GM19025 (cell line): ENCODE measurements around the gene NDUFB5.
"Not testable (repeated sequence)": the region's sequence is repeated elsewhere in the genome, so short reads cannot be mapped to it uniquely, and the experiment has no call there.

Experiments
- ATAC-seq: cut with Tn5 transposase; IDR thresholded peaks from one replicate; pipeline ENCODE4 v1.9.1; 2021; ENCODE audit warnings: mild to moderate bottlenecking, low read depth, moderate library complexity; ENCODE audit not compliant: unreplicated experiment

The NDUFB5 gene

DNA sequence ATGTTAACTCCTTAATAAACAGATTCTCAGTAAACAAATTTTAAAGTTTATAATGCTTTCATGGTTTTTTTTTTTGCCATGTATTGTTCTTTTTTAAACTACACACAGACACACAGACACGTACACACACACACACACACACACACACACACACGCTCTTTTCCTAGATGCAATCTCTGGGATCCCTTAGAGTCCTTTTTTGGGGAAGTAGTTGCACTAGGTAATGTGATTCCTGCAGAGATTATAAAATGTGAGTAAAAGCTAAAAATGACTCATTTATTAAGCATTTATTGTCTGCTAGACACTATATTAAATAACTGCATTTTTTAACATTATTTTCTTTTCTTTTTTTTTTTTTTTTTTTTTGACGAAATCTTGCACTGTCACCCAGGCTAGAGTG is 19.9 kb downstream of the NDUFB5 start:
- ATAC-seq, result no peak

DNA sequence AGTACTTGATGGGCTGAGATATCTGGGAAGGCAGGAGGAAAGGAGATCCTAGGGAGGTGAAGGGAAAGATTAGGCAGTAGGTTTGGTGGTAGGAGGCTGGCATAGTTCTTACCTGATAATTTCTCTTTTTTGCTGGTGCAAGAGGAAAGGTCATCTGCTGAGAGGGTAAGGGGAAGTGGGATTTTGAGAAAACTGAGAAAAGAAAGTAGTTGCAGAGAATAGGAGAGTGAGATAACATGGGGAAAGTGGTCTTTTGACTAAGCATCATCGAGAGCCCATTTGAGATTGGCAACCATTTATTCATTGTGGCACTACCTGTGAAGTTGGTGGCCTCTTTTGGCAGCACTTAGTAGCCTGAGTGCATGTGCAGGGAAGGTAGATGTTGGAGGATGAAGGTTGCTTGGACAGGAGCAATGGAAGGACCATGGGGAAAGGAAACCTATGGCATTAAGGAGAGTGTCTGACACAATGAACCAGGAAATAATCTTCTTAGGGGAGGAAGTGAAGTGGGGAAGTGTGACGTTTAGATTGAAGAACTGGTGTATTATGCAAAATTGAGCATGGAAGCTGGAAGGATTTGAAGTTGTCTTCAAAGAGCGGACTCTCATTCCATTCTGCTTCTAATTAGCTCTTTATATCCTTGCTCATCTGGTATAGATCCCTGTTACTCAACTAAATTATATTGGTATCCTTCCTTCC is 26.3 kb downstream of the NDUFB5 start:
- no peak for ATAC-seq

DNA sequence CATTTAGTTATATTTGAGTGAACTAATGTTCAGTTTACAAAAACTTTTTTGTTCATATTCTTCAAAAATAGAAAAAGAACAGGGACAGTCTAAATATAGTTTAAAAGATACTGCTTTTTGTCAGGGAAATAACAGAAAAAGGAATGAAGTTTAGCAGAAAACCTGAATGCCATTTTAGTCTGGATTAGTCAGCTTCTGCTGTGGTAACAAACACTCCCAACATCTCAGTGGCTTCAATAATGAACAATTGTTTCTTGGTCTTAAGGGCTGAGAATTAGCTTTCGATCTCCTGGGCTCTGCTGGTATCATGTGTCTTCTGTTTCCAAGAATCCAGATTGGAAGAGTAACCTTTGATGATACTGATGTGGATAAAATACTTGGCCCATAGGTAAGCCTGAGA is 35.9 kb downstream of the NDUFB5 start:
- no peak for ATAC-seq

- ATAC-seq, result no peak
Observed at GRCh38 chr3:179642871-179643270, 38.3 kb downstream of the NDUFB5 start.

DNA sequence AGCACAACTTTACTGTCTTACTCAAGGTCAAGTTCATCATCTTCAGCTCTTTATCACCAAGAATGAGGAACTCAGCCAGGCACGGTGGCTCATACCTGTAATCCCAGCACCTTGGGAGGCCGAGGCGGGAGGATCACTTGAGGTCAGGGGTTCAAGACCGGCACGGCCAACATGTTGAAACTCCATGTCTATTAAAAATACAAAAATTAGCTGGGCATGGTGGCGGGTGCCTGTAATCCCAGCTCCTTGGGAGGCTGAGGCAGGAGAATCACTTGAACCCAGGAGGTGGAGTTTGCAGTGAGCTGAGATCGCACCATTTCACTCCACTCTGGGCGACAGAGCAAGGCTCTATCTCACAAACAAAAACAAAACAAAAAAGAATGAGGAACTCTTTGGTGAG is 39.2 kb downstream of the NDUFB5 start:
- ATAC-seq, result not testable (repeated sequence)

DNA sequence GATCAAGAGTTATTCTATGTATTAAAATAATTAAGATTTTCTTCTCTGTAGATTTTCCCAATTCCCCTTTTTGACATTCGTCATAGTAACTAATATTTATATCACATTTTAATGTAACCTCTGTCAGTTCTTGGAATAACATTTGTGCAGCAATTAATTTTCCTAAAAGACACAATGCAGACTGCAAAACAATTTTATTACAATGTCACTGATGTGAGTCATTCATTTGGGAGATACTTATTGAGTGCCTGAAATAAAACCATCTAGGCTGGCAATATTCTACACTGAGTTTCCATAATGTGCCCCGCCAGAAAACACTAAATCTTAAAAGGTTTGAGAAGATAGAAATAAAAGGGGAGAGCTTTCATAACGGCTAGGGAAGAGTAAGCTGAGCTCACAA is 41.6 kb downstream of the NDUFB5 start:
- no peak for ATAC-seq

DNA sequence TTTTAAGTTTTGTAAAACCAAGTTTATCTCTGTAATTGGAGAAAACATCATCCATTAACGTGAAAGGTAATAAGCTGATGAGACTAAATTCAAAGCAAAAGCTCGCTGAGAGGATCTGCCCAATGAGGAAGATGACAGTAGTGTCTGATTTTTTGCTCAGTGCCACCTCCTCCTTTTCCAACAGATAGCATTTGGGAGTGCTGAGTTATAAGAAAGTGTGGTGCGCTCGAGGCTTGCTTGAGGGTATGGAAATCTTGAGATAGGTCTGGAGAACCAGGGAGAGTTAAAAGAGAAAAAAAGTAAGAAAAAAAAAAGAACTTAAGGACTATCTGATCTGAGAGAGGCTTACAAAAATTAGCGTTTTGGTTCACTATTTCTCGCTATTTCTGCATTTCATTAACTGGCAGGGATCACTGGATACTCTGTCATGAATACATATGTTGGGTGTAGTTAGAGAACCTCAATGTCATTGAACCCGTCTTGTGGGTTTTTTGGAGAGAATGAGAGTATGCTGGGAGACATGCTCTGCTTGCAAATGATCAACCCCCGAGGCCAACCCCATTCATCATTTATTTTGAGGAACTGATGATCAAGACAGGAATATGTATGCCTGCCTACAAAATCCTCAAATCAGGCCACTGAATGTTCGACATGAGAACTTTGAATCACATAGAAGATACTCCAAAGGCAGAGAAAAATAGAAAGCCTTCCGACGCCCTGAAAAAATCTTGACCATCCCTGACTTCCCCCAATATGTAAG is 47.3 kb downstream of the NDUFB5 start:
- ATAC-seq, result no peak

- ATAC-seq, result peak; percentile 65
Observed at GRCh38 chr3:179652447-179653095, 48.0 kb downstream of the NDUFB5 start, which contains the start of gene USP13. TSS of gene USP13 (plus strand) at chr3:179653040. CDS start at chr3:179653226, 186 bp downstream.

GRCh38 chr3:179653096-179653797 is 48.7 kb downstream of the NDUFB5 start:
- peak; percentile 62 for ATAC-seq

GRCh38 chr3:179655236-179655635 is 50.6 kb downstream of the NDUFB5 start:
- no peak for ATAC-seq

- ATAC-seq, result no peak
Observed at GRCh38 chr3:179658606-179659005, 54.0 kb downstream of the NDUFB5 start.

DNA sequence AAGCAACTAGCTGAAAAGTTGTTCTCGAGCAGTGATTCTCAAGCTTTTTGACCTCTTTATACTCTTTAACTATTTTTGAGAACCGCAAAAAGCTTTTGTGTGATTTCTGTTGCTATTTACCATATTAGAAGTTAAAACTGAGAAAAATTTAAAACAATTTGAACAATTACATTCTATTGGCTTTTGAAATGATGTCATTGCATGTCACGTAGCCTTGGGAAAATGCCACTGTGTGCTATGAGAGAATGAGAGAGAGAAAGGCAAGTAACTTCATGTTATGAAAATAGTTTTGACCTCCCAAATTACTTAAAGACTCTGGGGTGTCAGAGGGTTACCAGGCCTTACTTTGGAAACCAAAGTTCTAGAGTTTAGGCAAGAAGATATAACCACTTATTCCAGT is 56.3 kb downstream of the NDUFB5 start:
- ATAC-seq, result no peak

DNA sequence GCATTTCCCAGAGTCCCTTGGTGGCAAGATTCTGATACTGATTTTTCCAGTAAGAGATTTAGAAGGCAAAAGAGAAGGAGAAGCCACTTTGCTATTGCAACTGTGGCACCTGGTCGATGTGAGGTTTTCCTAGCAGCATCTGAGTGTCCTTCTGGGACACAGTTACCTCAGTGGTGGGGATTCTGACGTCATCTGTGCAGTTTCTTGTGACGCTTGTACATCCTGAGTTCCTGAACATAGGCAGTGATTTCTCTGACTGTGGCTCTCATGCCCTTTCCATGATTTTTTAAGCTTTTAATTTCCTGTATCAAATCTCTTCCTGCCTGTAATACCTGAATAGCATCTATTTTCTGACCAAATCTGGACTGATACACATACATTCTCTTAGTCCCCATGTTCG is 57.2 kb downstream of the NDUFB5 start:
- ATAC-seq, result no peak

- ATAC-seq, result no peak
Observed at GRCh38 chr3:179663093-179663492, 58.5 kb downstream of the NDUFB5 start.

DNA sequence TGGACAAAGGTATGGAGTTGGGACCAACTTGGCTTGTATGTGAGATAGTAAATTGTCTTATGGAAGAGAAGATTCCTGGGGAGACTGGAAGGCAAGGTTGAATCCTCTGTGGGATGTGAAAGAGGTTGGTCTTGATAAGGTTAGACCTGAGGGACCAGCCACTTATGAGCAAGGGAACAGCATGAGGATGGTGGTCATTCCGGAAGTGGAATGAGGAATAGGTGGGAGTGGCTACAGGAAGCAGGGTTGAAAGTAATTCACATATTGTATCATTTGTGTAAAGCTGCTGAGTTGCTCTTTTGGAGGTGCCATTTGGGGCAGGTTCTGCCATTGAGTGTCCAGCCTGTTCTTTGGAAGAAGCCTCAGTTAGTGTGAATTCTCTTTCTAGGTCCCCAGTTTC is 61.4 kb downstream of the NDUFB5 start:
- ATAC-seq, result no peak

DNA sequence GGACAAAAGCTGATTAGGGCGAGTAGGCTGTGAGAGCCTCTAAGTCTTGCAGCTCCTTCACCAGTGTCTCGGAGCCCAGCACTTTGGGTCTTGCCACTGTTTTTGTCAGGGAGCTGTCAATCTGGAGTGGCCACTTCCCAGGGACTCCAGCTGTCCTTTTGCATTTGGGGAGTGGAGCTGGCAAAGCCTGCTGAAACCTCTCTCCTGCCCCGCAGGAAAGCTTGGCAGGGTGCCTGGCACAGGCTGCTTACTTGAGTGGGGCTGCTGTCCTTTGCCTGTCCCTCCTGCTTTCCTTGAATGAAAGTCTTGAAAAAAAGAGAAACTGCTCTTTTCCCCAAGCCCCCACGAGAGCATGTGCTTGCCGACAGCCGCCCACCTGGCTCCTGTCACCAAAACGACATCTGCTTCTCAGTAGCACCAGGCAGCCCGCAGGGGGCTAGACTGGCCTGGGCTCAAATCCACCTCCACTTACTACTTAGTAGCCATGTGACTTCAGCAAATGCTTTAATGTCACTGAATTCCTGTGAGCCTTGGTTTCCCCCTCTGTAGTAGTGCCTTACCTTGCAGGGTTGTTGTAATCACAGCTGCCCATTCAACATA is 61.9 kb downstream of the NDUFB5 start:
- no peak for ATAC-seq

DNA sequence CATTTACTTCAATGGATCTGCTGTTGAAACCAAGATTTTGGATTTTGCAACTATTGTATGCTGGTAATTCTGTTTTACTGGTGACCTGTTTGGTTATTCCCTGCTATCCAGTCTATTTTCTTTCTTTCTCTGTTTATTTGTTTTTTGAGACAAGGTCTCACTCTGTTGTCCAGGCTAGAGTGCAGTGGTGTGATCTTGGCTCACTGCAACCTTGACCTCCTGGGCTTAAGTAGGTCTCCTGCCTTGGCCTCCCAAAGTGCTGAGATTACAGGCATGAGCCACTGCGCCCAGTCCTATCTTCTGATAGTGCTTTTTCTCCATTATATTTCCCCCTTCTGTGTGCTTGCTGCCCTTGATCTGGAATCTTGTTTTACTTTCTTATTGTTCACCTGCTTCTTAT is 63.8 kb downstream of the NDUFB5 start:
- no peak for ATAC-seq

DNA sequence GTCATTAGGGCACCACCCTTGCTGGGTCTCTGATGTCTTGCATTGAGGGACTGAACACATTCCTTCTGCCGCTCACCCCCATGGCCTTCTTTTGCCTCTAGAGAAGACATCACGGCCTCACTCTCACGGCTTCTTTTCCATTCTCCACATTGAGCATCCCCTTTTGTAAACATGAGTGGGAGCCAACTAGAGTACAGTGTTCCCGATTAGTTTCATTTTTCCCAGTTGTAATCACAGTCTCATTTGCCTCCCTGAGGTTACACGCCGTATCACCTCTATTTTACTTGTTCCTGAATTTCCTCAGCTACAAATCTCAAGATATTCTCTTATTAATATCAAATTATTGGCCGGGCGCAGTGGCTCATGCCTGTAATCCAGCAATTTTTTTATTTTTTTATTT is 65.7 kb downstream of the NDUFB5 start:
- no peak for ATAC-seq

DNA sequence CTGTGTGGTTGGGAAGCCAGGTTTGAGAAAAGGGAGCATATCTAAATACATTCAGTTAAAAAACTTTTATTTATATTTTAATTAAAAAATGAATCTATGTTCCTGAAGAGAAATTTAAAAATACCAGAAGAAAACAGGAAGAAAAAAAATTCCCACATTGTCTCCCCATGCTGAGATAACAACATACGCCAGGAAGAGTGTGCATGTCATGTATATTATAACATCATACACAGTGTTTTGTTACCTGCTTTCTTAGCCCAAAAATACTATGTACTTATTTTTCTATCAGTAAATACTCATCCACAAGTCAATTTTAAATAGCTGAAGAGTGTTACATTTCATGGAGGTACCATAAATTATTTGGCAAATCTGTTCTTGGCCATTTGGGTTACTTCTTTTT is 66.7 kb downstream of the NDUFB5 start:
- no peak for ATAC-seq

- no peak for ATAC-seq
Observed at GRCh38 chr3:179671747-179672242, 67.2 kb downstream of the NDUFB5 start.
